OCI-M2 (cell line): ENCODE data around the gene TP53BP2.
"Not testable (repeated sequence)": the region's sequence is repeated elsewhere in the genome, so short reads cannot be mapped to it uniquely, and the experiment has no call there.

Source experiments
- DNase-seq: peaks from one replicate; lab custom pipeline; 2025; ENCODE audit not compliant: unreplicated experiment; lab: John Stamatoyannopoulos, UW

Gene TP53BP2

GRCh38 chr1:223856386-223856785 lies 10.6 kb upstream of the TP53BP2 start:
- no peak for DNase-seq

- DNase-seq = no peak
Measured at GRCh38 chr1:223853748-223854147, 8.0 kb upstream of the TP53BP2 start.

- DNase-seq = no peak
Measured at GRCh38 chr1:223853275-223853674, 7.5 kb upstream of the TP53BP2 start.

GRCh38 chr1:223852337-223852736 lies 6.6 kb upstream of the TP53BP2 start:
- no peak for DNase-seq

- DNase-seq = no peak
Measured at GRCh38 chr1:223849352-223850254, 3.9 kb upstream of the TP53BP2 start.

GRCh38 chr1:223848536-223848935 lies 2.8 kb upstream of the TP53BP2 start:
- no peak for DNase-seq

- peak; percentile 31 for DNase-seq
Measured at GRCh38 chr1:223847781-223848345, 2.1 kb upstream of the TP53BP2 start.

GRCh38 chr1:223845037-223845809 lies 524 bp downstream of the TP53BP2 start:
- DNase-seq = no peak

GRCh38 chr1:223844787-223845036 lies 1.0 kb downstream of the TP53BP2 start:
- no peak for DNase-seq

GRCh38 chr1:223843934-223844786 lies 1.6 kb downstream of the TP53BP2 start:
- DNase-seq = no peak

GRCh38 chr1:223842784-223843183 lies 3.0 kb downstream of the TP53BP2 start:
- DNase-seq = no peak

GRCh38 chr1:223841977-223842623 lies 3.6 kb downstream of the TP53BP2 start:
- not testable (repeated sequence) for DNase-seq

- no peak for DNase-seq
Measured at GRCh38 chr1:223840254-223840653, 5.5 kb downstream of the TP53BP2 start.

GRCh38 chr1:223838125-223838854 lies 7.5 kb downstream of the TP53BP2 start:
- no peak for DNase-seq

GRCh38 chr1:223837687-223838086 lies 8.1 kb downstream of the TP53BP2 start:
- DNase-seq = no peak

- no peak for DNase-seq
Measured at GRCh38 chr1:223837206-223837605, 8.5 kb downstream of the TP53BP2 start.

GRCh38 chr1:223836586-223836985 lies 9.2 kb downstream of the TP53BP2 start:
- DNase-seq = no peak

- no peak for DNase-seq
Measured at GRCh38 chr1:223835754-223836153, 10.0 kb downstream of the TP53BP2 start.

- DNase-seq = no peak
Measured at GRCh38 chr1:223834660-223835263, 11.0 kb downstream of the TP53BP2 start.

GRCh38 chr1:223833948-223834347 lies 11.8 kb downstream of the TP53BP2 start:
- DNase-seq = no peak
